HG03460 (cell line): ENCODE results near the gene GOLGA8G.
"Not testable (repeated sequence)": the region's sequence is repeated elsewhere in the genome, so short reads cannot be mapped to it uniquely, and the experiment has no call there.

Experiments
- ATAC-seq: cut with Tn5 transposase; IDR thresholded peaks from one replicate; pipeline ENCODE4 v1.9.1; 2021; ENCODE audit not compliant: unreplicated experiment

The GOLGA8G gene

GRCh38 chr15:28532954-28533353, at the start of gene GOLGA8G:
GOLGA8G (minus strand) TSS chr15:28532971; CDS start chr15:28532909, 62 bp downstream.
- not testable (repeated sequence) for ATAC-seq

GRCh38 chr15:28573351-28573750, 40.6 kb upstream of the GOLGA8G start:
- not testable (repeated sequence) for ATAC-seq

GRCh38 chr15:28553268-28553667, 20.5 kb upstream of the GOLGA8G start, which contains the start of gene GOLGA6L25:
GOLGA6L25 (plus strand) TSS chr15:28553568; CDS start chr15:28553629, 61 bp downstream.
- not testable (repeated sequence) for ATAC-seq

GRCh38 chr15:28515208-28515607, 17.6 kb downstream of the GOLGA8G start:
- not testable (repeated sequence) for ATAC-seq

- ATAC-seq, result not testable (repeated sequence)
Measured at GRCh38 chr15:28514128-28514527, 18.6 kb downstream of the GOLGA8G start.

GRCh38 chr15:28508217-28508889, 24.4 kb downstream of the GOLGA8G start:
- not testable (repeated sequence) for ATAC-seq

- not testable (repeated sequence) for ATAC-seq
Measured at GRCh38 chr15:28481340-28481739, 51.4 kb downstream of the GOLGA8G start.
